ENCODE measurements around the gene RNU5D-1.

RNU5D-1 gene

DNA sequence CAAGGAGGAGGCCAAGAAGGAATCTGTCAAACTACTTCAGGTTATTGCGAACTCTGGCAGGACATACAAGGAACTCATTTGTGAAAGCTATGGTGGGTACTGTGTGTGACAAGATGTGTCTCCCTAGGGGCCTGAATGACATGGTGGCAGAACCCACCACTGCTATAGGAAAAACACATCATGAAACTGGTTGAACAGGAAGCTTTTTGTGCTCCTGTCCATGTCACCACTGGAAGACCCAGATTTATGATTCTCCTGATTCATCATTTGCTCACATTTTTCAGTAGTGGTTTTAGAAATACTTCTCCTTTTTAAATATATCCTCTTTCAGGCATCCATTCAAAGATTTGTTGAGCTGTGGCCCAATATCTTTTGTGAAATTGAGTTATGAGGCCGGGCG is 32.8 kb downstream of the RNU5D-1 start:
- TF ChIP-seq, protein P1, sequence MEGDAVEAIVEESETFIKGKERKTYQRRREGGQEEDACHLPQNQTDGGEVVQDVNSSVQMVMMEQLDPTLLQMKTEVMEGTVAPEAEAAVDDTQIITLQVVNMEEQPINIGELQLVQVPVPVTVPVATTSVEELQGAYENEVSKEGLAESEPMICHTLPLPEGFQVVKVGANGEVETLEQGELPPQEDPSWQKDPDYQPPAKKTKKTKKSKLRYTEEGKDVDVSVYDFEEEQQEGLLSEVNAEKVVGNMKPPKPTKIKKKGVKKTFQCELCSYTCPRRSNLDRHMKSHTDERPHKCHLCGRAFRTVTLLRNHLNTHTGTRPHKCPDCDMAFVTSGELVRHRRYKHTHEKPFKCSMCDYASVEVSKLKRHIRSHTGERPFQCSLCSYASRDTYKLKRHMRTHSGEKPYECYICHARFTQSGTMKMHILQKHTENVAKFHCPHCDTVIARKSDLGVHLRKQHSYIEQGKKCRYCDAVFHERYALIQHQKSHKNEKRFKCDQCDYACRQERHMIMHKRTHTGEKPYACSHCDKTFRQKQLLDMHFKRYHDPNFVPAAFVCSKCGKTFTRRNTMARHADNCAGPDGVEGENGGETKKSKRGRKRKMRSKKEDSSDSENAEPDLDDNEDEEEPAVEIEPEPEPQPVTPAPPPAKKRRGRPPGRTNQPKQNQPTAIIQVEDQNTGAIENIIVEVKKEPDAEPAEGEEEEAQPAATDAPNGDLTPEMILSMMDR (IDR thresholded peaks at IDR 0.05; ENCODE audit: insufficient read depth, missing control alignments), result no peak
- DNase-seq (ENCODE audit: insufficient read length, low spot score), result no peak
- FAIRE-seq, result no peak

DNA sequence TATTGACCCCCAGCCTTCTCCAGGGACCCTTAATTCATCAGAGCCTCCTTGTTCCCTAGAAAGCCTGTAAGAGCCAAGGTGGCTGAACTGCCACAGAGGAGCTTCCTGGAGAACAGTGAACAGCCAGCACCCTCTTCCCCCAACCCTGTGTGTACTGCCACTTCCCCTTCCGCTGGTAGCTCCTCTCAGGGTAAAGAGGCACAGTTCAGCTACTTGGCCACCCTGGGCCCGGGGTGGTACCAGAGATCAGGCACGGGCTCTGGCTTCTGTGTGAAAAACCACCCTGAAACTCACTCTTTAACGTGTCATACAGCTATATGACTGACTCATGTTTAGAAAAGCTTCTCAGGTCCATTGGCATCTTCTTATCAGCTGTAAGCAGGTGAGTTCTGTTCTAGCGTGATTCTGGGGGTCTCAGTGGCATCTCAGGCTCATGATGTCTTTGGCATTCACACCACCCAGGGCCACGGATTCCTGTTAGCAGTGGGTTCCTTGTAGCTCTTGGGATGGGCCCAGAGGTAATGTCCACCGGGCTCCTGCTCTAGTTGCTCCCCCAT is 34.1 kb downstream of the RNU5D-1 start:
- FAIRE-seq (no peak), DNase-seq (ENCODE audit: insufficient read length, low spot score) (no peak)
- TF ChIP-seq, protein P1 (IDR thresholded peaks at IDR 0.05; ENCODE audit: insufficient read depth, missing control alignments), result no peak

DNA sequence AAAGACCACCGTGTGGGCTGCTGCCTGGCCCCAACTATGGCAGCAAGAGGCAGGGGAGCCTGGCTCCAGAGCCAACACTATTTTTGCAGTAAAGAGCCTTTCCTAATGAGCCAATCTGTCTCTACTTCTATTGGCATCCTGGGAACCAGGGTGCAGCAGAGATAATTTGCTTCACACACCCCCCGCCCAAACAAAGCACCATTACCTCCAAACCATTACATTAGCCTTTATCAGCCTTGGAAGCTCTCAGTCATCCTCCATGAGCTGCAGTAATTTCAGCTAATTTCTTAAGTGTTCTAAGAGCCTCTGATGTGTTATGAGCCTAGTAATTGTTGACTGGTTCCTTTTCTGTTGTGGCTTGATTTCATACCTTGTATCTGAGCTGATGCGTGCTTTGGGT is 34.9 kb downstream of the RNU5D-1 start:
- FAIRE-seq (no peak), DNase-seq (ENCODE audit: insufficient read length, low spot score) (no peak)
- TF ChIP-seq, protein P1 (IDR thresholded peaks at IDR 0.05; ENCODE audit: insufficient read depth, missing control alignments), result no peak

DNA sequence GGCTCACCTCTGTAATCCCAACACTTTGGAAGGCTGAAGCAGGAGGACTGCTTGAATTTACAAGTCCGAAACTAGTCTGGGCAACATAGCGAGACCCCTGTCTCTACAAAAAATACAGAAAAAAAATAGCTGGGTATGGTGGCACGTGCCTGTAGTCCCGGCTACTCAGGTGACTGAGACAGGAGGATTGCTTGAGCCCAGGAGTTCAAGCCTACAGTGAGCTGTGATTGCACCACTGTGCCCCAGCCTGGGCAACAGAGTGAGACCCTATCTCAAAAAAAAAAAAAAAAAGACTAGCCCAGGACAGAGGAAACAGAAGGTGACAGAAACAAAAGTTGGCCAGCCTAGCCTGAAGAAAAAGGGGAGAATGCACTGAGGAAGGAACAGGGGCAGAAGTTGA is 35.3 kb downstream of the RNU5D-1 start:
- no peak for DNase-seq (ENCODE audit: insufficient read length, low spot score)

DNA sequence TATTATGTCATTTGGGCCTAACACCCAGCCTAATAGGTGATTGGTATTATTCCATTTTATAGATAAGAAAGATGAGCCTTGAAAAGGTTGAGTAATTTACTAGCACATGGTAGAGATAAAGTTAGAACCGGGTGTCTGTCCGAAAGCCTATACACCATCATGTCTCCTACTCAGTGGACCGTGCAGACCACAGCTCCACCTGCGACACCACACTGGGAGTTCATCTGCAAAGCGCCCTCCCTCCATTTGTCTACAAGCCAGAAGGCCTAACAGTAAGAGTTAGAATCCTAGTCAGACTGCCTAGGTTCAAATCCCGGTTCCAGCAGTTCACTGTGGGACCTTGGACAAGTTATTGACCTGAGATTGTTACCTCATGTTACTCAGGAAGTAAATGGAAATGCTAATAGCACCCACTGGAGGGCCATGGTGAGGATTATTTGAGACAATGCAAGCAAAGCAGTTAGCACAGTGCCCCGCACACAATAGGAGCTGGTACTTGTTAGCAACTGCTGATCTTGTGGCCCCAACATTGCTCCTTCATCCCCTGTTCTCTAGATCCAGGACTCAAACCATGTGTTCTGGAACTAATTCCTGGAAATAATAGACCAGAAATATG is 36.0 kb downstream of the RNU5D-1 start:
- TF ChIP-seq, protein P1 (IDR thresholded peaks at IDR 0.05; ENCODE audit: insufficient read depth, missing control alignments), result no peak
- DNase-seq (ENCODE audit: insufficient read length, low spot score), result no peak
- no peak for FAIRE-seq

More for the DNA sequence above, 35.3 kb downstream of the RNU5D-1 start:
- FAIRE-seq, result no peak
- TF ChIP-seq, protein P1 (IDR thresholded peaks at IDR 0.05; ENCODE audit: insufficient read depth, missing control alignments), result no peak

DNA sequence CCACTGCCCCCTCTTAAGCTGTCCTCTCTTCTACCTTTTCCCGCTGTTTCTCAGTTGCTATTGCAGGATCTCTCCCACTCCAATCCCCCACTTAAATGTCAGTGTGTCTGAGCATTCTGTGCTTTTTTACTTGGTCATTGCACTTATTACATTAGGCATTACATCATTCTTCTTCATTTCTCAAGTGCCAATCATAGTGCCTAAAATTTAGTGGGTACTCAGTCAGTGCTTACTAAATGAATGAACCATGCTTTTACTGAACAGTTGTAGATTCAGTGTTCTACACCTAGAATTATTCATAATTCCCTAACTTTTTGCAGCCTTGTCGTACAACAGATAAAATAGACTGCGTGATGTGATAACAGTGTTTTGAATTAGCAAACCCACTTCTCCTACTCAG is 37.1 kb downstream of the RNU5D-1 start:
- DNase-seq (ENCODE audit: insufficient read length, low spot score), result no peak
- FAIRE-seq, result no peak
- TF ChIP-seq, protein P1 (IDR thresholded peaks at IDR 0.05; ENCODE audit: insufficient read depth, missing control alignments), result no peak

DNA sequence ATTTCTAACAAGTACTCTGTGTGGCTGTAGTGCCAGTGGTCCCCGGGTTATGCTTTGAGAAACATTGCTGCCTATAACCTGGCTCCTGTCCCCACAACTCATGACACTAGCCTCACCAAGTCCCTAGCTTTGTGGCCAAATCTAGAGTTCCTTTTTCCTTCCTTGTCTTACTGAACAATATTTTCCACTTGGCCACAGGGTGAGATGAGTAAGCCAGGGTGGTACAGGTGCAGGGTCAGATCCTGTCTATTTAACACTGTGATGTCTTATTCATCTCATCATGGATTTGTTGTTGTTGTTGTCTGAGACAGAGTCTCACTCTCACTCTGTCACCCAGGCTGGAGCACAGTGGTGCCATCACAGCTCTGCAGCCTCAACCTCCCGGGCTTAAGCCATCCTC is 37.8 kb downstream of the RNU5D-1 start:
- TF ChIP-seq, protein P1 (IDR thresholded peaks at IDR 0.05; ENCODE audit: insufficient read depth, missing control alignments), result no peak
- DNase-seq (ENCODE audit: insufficient read length, low spot score) (no peak), FAIRE-seq (no peak)

Data from D721Med (cell line).